Kidney tubule cell (primary cell): Measurements from ENCODE around the gene DOCK7.
"Not testable (repeated sequence)": the region's sequence is repeated elsewhere in the genome, so short reads cannot be mapped to it uniquely, and the experiment has no call there.

Source experiments
- DNase-seq: peaks from one replicate; pipeline ENCODE4 v3.0.0-alpha.2; 2018; ENCODE audit warnings: low spot score

The DOCK7 gene, protein sequence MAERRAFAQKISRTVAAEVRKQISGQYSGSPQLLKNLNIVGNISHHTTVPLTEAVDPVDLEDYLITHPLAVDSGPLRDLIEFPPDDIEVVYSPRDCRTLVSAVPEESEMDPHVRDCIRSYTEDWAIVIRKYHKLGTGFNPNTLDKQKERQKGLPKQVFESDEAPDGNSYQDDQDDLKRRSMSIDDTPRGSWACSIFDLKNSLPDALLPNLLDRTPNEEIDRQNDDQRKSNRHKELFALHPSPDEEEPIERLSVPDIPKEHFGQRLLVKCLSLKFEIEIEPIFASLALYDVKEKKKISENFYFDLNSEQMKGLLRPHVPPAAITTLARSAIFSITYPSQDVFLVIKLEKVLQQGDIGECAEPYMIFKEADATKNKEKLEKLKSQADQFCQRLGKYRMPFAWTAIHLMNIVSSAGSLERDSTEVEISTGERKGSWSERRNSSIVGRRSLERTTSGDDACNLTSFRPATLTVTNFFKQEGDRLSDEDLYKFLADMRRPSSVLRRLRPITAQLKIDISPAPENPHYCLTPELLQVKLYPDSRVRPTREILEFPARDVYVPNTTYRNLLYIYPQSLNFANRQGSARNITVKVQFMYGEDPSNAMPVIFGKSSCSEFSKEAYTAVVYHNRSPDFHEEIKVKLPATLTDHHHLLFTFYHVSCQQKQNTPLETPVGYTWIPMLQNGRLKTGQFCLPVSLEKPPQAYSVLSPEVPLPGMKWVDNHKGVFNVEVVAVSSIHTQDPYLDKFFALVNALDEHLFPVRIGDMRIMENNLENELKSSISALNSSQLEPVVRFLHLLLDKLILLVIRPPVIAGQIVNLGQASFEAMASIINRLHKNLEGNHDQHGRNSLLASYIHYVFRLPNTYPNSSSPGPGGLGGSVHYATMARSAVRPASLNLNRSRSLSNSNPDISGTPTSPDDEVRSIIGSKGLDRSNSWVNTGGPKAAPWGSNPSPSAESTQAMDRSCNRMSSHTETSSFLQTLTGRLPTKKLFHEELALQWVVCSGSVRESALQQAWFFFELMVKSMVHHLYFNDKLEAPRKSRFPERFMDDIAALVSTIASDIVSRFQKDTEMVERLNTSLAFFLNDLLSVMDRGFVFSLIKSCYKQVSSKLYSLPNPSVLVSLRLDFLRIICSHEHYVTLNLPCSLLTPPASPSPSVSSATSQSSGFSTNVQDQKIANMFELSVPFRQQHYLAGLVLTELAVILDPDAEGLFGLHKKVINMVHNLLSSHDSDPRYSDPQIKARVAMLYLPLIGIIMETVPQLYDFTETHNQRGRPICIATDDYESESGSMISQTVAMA (N-terminal part only)

DNA sequence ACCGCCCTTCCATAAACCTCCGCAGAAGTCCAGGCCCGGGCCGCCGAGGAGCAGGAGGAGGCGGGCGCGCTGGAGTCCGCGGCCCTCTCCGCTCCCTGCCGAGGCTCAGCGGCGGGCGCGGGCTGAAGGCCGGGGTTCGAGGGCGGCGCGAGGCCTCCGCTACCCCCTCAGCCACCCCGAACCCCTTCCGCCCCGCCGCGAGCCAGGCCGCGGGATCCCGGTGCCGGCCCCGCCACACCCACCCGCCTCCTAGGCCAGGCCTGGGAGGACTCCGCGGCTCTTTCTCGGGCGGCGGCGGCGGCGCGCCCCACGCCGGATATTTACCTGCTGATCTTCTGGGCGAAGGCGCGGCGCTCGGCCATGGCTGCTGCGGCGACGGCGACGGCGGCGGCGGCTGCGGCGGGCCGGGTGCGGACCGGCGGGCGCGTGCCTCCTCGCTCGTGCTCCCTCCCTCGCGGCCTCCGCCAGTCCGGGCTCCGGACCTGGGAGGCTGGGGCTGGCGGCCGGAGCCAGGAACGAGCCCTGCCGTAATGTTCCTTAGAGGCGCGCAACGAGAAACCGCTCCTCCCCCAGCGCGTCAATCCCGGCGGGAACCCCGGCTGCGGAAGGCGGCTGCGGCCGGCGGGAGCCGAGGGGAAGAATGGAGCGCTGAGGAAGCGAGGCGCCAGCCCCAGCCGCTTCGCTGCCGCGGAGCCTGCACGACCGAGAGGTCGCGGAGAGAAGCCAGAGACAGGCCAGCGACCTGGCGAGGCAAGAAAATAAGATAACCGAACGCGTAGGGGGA lies at the start of gene DOCK7:
Gene DOCK7, minus strand, starts transcription at position 484 of the 784 bp plus-strand sequence. Its CDS starts 122 bp downstream, at position 362.
- DNase-seq, result peak; percentile 90

DNA sequence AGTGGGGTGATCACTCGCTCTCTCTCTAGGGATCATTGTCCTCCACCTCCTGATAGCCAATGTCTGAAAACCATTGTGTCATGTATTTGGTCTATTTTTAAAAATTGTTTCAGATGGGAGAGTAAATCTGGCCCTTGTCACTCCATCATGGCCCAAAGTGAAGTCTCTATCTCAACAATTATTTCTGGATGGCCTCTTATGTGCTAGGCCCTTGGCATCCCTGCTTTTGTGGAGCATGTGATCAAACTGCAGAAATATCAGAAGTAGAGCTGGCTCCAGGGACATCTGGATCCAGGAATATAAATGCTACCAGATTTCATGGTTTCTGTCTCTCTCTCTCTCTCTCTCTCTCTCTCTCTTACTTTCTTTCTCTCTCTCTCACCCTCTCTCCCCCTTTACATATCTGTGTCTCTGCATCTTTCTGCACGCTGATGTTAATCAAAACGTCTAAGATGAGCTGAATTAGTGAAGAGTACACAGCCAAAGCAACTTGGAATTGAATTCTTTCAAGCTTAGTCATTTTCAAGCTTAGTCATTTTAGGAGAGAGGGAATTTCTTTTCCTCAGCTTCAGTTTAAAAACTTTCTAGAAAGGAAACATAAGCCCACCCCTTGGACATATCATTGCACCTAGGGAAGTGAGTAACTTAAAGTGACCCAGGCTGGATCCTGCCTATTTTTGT lies 47.4 kb upstream of the DOCK7 start:
- DNase-seq, result peak; percentile 72

DNA sequence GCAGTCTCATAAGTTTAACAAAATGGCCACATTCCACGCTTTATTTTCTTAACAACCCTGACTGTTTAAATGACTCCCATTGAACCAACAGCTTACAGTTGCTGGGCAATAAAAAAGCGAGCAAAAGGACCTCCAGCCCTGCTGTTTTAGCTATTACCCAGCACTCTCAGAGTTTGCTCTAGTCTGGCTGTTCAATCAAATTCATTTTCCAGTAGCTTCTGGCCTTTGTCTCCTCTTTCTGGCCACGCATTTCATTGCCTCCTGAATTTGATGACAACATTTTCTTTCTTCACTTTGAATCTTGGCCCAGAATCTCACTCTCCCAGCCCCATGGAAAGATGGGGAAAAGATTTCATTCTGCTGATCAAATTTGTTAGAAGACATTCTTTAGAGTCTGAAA lies 44.1 kb upstream of the DOCK7 start:
- DNase-seq, result no peak

DNA sequence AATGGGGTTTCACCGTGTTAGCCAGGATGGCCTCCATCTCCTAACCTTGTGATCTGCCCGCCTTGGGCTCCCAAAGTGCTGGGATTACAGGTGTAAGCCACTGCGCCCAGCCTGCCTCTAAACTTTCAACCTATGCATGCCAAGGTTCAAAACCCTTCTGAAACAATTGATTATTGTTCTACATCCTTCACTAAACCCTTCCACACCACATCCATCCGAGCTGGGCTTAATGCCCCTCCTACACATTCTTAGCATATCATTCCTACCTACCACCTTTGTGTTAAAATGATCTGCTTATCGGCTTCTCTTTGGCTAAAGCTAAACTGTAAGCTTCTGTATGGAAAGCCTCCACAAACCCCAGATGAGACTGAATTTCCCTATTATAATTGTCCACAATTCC lies 40.8 kb upstream of the DOCK7 start:
- no peak for DNase-seq

DNA sequence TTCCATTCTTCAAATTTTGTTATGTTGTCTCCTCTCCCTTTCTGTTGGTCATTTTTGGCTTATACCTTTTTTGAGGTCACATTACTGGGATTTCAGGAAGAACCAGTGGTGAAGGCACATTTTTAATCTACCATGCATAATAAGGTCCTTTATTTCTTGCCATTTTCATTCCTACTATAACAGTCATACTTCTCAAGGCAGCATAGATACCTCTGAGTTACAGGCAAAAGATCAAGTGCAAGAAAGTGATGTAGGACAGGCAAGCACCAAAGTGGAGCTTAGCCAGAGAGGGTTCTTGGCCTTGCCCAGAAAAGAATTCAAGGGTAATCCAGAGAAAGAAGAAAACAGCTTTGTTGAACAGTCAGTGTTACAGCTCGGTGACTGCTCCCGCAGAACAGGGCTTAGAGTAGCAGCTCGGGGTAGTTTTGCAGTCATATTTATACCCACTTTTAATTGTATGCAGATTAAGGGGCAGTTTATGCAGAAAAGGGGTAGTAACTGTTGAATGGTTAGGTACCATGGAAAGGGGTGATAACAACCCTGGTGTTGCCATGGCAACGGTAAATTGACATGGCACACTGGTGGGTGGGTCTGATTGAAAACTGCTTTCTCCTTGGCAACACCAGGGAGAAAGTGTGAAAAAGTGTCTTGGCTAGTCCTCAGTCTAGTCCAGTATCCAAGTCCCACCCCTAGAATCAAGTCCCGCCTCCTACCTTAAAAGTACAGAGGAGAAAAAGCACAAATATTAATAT lies 39.6 kb upstream of the DOCK7 start:
- DNase-seq, result no peak

DNA sequence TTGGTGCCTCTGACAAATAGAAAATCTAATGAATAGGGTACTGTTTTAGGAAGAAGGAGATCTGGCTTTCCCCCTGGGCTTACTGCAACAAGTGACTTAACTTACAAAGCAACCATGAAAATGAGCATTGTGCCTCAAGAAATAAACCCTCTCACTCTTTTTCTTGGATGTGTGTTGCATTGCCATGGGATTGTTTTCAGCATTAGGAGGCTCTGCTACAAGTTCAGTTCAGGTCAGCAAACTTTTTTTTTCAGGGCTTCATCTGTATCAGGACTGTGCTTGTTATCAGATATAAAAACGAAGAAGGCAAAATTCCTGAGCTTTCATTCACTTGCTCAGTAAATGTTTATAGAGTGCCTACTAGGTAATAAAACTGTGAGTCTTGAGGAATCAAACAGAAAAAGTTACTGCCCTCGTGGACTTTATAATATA lies 37.8 kb upstream of the DOCK7 start:
- DNase-seq, result no peak

DNA sequence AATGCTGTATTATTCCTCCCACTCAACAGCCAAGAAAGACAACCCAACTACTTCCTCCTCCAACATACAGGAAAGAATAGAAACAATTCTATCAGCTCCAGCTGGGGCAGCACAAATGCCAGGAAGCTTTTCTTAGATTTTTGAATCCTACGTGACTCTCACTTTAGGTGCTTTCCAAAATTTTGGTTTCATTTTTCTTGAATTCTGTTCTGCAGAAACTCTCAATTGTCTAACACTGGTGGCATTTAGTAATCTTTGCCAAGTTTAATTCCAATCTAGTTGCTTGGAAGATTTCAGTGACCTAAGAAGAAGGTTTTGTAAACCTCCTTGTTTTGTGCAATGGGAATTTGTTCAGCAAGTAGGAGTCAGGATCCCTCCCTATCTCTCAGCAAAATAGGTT lies 37.1 kb upstream of the DOCK7 start:
- no peak for DNase-seq

DNA sequence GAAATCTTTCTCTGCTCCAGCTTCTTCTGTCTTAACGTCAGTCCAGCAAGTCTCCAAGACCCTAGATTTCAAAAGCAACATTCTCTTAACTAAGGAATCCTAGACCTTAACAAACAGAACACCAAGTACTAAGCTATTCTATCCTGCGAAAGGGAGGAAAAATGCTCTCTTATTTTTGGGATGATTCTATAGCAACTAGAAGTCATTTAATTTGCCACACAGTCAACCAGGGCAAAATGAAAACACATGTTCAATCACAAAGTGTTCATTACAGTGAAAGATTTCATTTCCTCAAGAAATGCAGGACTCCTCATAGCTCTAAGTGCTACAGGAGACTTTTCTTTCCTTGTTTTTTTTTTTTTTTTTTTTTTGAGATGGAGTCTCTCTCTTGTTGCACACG lies 36.2 kb upstream of the DOCK7 start:
- no peak for DNase-seq

DNA sequence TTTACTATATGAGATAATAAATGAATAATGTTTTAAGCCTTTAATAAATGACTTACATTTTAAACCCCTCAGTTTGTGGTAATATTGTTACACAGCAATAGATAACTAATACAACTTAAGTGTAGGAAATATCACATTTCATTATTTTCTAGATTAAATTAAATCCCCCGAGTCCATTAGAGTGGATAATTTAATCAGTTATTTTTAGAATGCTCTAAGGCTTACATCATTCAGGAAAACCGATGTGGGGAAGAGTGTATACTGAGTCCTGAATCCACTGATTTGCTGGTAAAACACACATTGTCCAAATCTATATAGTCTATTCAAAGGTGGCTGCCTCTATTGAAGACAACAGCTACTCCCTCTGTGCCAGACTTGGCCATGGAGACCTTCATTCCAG lies 35.7 kb upstream of the DOCK7 start:
- DNase-seq, result no peak

DNA sequence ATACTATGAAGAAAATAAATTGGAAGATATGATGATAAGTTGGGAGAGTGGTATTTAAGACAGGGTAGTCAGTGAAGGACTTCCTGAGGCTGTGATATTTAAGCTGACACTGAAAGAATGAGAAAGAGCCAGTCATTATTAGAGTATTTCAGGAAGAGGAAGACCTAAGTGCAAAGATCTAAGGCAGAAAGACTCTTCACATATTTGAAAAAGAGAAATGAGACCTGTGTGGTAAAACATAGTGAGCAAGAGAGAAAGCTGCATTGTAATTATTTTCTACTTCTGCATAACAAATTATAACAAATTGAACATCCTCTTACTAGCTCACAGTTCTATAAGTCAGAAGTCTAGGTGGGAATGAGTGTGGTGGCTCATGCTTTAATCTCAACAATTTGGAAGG lies 34.6 kb upstream of the DOCK7 start:
- DNase-seq, result no peak

DNA sequence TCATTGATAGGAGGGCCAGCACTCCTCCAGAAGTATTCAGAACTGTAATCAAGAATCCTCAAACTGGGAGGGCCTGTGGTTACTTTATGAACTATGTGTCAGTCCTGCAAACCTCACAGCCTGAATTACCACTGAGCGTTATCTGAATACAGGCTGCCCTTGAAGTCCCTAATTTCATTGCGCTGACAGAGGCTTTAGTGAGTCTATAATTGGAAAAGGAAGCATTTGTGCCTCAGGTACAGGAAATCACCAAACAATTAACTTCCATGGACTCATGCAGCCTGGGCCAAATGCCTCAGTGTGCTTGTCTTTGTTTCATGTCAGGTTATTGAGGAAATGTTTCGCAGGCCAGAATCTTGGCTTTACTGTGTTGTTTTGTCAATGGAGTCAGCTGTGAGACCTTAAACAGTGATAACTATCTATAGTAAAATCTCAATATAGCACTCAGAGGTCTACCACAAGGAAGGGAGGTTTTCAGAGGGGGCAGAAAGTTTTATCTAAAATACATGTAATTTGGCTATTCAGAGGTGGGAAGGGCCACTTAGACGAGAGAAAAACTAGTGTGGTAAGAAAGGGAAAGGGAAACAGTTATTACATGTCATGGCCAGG lies 32.9 kb upstream of the DOCK7 start:
- no peak for DNase-seq

DNA sequence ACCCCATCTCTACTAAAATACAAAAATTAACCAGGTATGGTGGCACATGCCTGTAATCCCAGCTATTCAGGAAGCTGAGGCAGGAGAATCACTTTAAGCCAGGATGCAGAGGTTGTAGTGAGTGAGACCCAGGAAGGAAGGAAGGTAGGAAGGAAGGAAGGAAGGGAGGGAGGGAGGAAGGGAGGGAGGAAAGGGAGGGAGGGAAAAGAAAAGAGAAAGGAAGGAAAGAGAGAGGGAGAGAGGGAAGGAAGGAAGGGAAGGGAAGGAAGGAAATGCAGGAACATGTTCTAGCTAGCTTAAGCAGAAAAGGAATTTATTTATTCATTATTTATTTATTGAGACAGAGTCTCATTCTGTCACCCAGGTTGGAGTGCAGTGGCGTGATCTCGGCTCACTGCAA lies 30.2 kb upstream of the DOCK7 start:
- DNase-seq, result not testable (repeated sequence)

DNA sequence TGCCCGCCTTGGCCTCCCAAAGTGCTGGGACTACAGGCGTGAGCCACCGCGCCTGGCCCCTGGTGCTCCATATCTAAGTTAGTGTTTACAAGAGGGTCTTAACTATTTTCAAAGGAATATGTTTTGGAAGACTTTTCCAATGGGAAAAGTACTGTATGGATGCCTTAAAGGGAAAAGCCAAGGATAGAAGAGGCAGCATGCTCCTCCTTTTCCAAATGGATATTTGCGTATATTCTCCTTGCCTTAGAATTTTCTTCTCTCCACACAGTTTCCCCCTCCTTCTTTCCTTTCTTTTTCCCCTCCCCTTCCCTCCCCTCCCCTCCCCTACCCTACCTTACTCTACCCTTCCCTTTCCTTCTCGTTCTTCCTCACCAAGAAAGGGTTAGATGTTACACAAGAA lies 29.3 kb upstream of the DOCK7 start:
- DNase-seq, result no peak

DNA sequence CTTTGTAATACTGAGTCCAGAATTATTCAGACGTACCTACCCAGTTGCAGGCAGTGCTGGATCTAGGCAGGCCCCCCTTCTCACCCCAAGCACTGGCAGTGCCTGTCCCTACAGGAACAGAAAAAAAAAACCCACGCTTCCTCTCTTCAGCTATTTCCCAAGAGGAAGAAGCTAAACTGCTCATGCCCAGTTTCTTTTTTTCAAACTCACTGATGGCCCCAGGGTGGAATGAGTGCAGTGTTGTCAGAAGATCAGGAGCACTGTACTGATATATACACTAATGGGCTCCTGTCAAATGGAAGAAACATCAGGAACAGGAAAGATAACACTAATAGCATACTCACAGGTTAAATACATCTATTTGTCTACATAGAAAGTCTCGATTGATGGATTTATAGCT lies 28.2 kb upstream of the DOCK7 start:
- DNase-seq, result no peak

DNA sequence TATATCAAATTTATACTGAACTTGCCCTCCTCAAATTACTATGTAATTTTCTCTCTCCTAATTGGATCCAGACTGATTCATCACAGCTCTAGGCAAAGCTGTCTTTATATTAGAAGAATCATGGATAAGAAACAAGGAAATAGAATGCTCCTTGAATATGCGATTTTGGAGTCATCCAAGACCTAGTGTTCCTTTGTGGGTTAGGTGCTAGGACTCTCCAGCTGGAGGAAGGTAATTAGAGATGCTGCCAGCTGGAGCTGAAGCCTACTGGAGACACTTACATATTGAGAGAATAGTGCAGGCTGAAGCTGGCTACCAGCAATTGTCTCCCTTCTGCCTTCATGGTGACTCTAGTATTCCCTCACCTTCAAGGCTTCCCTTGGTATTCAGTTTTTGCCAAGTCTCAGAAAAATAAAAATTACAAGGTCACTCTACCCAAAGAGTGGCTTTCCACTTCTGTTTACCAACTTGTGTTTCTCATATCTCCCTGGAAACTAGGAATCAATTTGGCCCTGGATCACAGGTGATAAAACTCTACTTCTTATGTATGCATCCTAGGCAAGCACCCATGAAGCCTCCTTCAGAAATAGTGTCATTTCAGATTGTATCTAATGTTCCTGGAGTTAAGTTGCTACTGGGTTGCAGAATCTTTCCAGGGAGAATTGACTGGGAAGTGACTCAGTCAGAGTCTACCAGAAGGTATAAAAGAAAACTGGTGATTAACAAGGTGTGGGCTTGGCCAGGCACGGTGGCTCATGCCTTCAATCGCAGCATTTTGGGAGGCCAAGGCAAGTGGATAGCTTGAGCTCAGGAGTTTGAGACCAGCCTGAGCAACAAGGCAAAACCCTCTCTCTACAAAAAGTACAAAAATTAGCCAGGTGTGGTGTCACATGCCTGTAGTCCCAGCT lies 24.4 kb upstream of the DOCK7 start:
- DNase-seq, result peak; percentile 28

DNA sequence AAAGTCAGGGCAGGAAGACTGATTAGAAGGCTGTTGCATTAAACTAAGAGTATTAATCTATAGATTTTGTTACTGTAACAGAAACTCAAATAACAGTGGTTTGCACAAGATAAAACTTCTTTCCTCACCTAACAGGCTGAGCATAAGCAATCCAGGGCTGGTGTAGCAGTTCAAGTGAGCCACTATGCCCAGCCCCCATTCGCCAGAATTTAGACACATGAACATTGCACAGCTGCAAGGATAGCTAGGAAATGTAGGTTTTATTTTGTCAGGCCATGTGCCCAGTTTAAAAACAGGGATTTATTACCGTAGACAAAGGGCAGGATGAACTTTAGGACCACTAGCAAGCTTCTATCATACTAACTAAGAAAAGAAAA lies 19.5 kb upstream of the DOCK7 start:
- DNase-seq, result no peak

DNA sequence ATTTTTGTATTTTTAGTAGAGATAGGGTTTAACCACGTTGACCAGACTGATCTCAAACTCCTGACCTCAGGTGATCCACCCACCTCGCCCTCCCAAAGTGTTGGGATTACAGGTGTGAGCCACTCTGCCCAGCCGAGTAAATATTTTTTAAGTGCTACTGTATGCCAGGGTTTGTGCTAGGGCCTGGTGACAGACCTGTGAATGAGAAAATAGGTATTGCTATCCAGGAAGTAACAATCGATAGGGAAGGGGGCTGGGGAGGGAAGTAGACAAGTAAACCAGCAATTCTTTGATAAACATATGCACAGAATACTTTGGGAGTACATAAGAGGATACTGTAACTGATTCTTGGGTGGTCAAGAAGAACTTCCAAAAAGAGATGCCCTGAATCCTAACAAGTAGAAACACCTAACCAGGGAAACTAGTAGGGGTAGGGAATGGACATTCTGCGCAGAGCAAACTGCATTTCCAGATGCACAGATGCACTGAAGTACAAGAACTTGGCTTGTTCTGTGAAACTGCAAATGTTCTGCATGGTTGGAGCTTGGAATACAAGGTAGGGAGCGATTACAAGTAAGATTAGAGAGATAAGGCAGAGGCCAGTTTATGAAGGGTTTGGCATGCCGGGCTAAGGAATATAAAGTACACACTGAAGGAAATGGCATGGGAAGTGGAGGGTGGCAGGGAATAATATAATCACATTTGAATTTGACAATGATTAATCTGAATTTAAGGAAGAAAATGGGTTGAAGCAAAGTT lies 19.0 kb upstream of the DOCK7 start:
- no peak for DNase-seq

DNA sequence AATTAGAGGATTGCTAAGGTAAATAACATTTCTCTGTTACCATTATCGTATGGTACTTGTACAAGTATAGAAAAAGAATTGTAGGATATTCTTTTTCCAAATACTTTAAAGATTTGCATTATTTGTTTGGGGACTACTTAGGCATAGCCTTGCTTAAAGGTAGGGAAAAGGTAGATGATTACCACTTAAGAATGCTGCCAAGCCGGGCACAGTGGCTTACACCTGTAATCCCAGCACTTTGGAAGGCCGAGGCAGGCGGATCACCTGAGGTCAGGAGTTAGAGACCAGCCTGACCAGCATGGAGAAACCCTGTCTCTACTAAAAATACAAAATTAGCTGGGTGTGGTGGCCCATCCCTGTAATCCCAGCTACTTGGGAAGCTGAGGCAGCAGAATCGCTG lies 10.0 kb upstream of the DOCK7 start:
- DNase-seq, result not testable (repeated sequence)
